NCI-H1694 (cell line): ENCODE measurements around the gene TMEM106B.

Source experiments
- DNase-seq: peaks from one replicate; lab custom pipeline; 2025; lab: John Stamatoyannopoulos, UW

Gene TMEM106B

GRCh38 chr7:12228024-12228423, 16.9 kb downstream of the TMEM106B start:
- DNase-seq, result no peak

DNA sequence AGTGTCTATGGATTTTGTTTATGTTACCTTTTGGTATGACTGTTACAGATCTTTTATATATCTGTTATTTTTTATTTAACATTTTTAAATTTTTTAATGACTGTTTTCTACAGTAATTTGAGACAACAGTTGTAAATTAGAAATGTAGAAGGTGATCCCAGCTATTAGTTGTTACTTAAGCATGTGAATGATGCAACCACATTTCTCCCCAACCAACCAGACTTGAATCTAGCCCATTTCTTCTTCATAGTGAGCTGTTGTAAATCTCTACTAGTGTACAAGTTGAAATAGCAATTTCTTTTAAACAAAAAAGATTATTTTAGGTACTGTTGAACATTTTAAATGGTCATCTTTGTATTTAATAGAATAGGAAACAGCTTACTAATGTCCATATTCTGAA, 18.0 kb downstream of the TMEM106B start:
- DNase-seq, result no peak

DNA sequence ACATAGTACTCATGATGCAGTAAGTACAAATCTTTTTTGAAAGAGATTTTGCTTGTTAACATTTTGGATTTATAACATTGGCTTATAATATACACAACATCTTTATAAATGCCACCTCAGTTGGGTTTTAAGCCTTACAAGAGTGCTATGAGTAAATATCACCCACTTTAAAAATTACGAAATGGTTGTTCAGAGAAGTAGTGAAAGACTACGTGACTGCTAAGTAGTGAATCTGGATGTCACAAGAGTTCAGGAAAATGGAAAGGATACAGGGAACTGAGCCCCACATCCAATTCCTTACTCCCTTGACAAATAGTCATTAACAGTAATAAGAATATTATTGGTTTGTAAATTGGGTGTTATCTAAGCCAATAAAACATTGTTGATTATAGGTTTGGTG, 20.0 kb downstream of the TMEM106B start:
- DNase-seq, result no peak

DNA sequence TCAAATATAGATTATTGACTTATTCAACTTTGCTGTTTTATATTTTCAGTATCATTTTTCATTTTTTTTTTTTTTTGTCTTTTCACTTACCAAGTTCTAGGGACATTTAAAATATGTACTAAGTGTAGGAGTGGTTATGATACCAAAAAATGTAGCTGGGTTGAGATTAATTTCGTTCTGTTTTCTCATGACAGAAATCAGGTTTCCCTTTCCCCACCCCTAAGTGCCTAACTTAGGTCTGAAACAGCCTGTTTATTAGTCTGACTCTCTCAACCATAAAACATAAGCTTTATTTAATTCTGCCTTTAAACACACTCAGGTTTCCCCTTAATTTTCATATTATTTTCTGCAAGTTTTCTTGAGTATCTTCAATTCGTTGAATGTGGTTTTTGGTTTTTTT, 22.1 kb downstream of the TMEM106B start:
- DNase-seq, result no peak

DNA sequence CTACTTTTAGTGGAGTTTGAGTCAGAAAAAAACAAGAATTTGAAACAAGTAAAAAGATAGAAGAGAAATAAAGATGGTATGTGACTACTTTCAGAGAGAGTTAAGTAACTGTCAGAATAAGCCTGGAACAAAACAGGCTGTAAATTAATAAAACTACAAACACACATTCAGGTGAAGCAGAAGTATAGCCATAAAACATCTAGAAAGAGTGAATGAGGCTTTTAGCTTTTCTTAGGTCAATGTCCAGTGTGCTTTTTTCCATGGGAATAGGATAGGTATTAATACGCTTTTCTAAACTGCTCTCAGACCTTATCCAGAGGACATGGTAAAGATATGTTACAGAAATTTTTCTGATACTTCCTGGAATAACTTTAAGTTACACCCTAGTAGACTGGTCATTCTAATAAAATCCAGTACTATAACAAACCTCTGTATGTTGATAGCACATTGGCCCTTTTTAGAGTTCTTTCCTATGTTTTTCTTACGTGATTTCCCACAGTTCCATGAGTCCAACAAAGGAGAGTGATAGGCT, 23.3 kb downstream of the TMEM106B start:
- no peak for DNase-seq

DNA sequence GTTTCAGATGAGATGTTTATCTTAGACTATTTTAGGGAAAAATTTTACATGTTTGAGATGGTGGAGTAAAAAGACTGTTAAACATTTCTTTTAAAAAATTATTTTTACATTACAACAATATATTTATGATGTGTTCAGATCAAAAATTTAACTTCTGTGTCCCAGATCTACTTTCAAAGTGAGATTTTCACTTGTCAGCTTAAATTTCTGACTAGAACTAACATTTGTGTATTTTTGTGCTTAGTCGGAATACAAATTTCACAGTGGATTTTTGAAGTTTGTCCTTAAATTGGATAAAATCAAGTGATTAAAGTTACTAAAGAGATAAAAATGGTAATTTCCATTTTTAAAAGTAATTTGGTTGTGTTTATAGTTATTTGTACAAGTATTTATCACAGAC, 24.9 kb downstream of the TMEM106B start:
- no peak for DNase-seq

- DNase-seq, result no peak
Observed at GRCh38 chr7:12237007-12237406, 25.9 kb downstream of the TMEM106B start.

- DNase-seq, result no peak
Observed at GRCh38 chr7:12239806-12240205, 28.7 kb downstream of the TMEM106B start.

- no peak for DNase-seq
Observed at GRCh38 chr7:12244129-12244528, 33.0 kb downstream of the TMEM106B start.

DNA sequence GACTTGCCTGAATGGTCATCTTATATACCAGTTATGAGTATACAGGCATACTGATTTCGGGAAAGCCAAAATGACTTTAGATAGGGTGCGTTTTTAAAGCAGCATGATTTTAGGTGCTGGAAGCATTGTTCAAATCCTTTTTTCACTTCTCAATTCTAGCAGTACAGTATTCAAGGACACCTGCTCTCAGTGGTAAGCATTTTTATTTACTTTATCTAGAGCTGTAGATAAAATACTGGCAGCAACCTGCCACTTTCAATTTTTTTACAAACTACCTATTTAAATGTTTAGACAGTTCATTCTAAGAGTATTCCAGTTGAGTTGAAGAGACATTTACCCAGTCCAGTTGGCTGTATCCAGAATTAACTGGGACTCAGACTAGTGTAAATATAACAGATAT, 33.6 kb downstream of the TMEM106B start:
- DNase-seq, result no peak

GRCh38 chr7:12249706-12250105, 38.6 kb downstream of the TMEM106B start:
- DNase-seq, result no peak

DNA sequence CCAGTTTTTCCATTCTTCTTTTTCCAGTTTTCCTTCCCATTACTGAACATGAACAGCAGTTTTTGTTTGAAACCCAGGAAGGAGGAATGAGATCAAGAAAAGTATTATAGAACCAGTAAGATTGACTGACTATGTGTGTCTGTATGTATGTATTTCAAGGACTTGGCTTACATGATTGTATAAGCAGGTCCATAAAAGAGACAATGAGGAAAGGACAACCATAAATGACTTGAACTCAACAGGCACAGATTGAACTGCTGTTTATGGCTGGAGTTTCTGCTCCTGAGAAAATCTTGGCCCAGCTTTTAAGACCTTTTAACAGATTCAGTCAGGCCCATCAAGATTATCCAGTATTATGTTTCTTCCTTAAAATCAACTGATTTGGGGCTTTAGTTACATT, 39.1 kb downstream of the TMEM106B start:
- DNase-seq, result no peak

GRCh38 chr7:12256090-12256489, 45.0 kb downstream of the TMEM106B start:
- no peak for DNase-seq

DNA sequence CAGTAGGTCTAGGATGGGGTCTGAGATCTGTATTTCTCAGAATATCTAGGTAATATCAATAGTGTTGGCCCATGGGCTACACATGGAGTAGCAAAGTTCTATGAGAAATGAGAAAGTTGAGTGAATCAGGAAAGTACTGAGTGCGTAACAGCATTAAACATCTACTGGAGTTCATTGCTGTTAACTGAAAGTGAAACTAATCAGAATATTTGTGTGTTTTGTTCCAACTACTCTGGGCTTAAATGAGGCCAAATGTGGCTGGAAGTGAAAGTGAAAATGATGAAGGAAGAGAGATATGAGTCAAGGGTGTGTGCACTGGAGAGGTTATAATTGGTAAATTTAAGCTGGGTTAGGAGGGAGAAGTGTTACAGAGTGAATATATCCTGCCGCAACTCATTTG, 46.5 kb downstream of the TMEM106B start:
- no peak for DNase-seq

DNA sequence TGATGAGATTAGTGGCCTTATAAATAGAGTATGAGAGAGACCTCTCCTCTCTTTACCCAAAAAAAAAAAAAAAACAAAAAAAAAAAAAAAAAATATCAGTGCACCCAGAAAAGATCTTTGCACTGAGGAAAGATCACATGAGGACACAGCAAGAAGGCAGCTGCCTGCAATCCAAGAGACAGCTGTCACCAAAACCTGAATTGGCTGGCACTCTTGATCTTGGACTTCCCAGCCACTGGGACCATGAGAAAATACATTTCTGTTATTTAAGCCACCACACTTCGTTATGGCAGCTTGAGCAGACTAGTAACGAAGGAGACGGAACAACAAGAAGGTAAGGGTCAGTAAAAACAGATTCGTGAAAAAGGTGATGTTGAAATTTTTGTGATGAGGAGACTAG, 47.0 kb downstream of the TMEM106B start:
- no peak for DNase-seq

GRCh38 chr7:12267542-12267941, 56.4 kb downstream of the TMEM106B start:
- no peak for DNase-seq

- DNase-seq, result no peak
Observed at GRCh38 chr7:12269100-12269895, 58.2 kb downstream of the TMEM106B start.

DNA sequence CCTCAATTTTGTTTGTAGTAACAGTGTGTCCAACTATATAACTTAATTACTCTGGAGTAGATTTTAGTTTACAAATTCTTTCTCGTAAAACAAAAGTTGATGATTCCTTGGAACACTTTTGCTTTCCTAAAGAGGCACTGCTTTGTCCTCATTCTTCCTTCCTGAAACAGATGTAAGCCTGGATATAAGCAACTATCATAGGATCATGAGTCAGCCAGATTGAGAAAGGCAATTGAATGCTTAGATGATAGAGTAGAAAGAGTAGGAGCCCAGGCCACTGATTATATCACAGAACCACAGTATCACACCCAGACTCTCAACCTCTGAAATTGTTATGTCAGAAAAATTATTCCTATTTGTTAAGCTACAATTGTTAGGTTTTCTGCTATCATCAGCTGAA, 69.9 kb downstream of the TMEM106B start:
- no peak for DNase-seq

- no peak for DNase-seq
Observed at GRCh38 chr7:12287901-12288300, 76.8 kb downstream of the TMEM106B start.

DNA sequence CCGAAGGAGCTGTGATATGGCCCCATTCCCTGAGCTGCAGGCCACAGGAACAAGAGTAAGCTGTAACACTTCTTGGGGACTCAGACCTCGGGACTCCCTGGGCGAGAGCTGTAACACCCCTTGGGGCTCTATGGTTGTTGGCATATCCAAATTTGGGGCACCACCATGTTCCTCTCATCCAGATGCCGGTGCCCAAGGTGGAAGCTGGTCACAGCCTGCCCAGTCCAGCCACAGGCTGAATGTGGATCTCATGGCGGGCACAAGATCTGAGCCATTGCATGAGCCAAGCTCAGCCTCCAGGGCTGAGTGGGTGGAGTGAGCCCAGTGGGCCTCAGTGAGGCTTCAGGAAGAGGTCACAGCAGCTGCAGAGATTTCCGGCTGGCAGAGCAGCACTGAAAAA, 78.9 kb downstream of the TMEM106B start:
- DNase-seq, result no peak

GRCh38 chr7:12290761-12291160, 79.7 kb downstream of the TMEM106B start:
- no peak for DNase-seq

- DNase-seq, result no peak
Observed at GRCh38 chr7:12291870-12292269, 80.8 kb downstream of the TMEM106B start.
